GM19467 (cell line): ENCODE measurements around the gene MTNR1B.
A peak's percentile ranks its signal among the peaks of the same experiment; 100 is the strongest.

ENCODE experiments used
- ATAC-seq: cut with Tn5 transposase; IDR thresholded peaks from one replicate; pipeline ENCODE4 v1.9.1; 2021; ENCODE audit warnings: mild to moderate bottlenecking, moderate library complexity; ENCODE audit not compliant: unreplicated experiment

The MTNR1B gene

DNA sequence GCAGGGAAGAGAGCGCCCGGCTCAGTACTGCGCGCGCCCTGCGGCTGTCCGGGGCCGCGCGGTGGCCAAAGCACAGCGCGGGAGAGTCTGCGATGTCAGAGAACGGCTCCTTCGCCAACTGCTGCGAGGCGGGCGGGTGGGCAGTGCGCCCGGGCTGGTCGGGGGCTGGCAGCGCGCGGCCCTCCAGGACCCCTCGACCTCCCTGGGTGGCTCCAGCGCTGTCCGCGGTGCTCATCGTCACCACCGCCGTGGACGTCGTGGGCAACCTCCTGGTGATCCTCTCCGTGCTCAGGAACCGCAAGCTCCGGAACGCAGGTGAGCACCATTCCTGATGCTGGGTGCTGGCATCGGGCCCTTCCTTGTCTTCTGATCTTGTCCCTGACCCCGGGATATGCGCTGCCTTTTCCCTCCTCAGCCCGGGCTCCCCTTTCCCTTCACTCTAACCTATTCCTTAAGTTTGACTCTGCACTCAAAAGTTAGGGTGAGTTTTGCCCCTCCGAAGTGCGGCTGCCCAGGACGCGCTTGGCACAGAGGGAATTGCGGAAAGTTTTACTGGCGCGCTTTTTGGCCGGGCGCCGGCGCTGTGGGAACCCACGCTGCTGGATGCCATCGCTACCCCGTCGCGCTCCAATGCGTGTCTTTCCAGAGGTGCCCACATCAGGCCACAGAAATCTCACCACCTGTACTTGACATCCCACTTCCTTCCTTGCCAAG, at the start of gene MTNR1B:
TSS of gene MTNR1B (plus strand) at position 18 of the 714 bp plus-strand sequence. CDS start at position 93, 75 bp downstream.
- no peak for ATAC-seq

GRCh38 chr11:92920331-92920730, 49.1 kb upstream of the MTNR1B start:
- ATAC-seq = no peak

DNA sequence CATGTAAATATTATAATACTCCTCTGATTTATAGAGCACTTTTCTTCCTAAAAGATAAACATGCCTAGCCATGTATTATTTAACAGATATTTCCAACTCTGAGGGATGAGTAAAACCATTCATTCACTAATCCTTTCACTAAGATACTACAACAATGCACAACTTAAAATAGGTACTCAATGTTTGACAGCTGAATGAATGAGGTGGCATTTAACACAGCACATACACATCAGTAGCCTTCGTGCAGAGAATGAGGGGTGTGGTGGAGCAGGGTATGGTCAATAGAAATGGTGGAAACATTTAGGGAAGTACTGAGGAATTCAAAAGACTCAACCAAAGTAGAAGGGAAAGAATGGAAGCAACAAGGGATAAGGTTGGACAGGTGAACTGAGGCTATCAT, 46.7 kb upstream of the MTNR1B start:
- no peak for ATAC-seq

- ATAC-seq = no peak
These were observed 40.2 kb upstream of the MTNR1B start for GRCh38 chr11:92929246-92929645.

DNA sequence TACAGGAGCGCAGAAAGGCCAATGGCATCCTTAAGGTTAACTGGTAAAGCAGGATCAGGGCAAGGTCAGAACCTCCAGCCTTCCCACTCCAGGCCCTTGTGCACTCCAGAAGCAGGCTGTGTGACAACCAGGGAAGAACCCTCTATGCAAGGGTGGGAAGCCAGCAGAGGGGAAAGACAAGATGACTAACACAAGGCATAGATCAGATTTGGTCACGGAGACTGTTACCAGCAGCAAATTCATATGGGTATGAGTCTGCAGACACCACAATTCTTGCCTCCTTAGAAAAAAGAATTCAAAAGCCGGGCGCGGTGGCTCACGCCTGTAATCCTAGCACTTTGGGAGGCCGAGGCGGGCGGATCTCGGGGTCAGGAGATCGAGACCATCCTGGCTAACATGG, 39.8 kb upstream of the MTNR1B start:
- ATAC-seq = no peak

DNA sequence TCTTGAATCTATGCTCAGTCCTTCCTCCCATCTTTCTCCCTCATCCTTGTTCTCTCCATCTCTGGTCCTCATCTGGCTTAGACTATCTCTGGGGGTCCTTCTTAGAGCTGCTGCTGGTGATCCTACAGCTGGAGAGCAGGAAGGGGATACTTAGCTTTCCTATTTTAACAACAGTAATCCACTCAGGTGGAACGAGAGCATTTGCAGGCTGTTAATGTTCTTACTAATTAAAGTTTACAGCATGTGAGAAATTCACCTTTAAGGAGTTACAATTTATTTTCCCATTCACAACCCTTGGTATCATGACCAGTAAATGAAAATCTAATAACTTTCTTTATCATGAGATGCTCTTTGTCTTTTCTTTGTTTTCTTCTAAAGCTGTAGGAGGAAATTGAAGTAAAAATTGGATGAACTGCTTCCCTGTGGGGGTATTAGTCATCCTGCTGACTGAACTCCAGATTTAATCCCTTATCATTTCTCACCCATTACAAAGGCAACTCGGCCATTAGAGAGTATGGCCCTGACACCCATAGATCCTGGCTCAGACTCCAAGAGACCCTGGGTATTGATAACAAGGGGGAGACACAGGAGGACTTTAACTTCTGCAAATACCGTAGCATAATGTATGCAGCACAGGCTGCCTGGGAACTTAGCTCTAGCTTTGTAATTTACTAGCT, 37.6 kb upstream of the MTNR1B start:
- no peak for ATAC-seq

GRCh38 chr11:92939305-92939704, 30.1 kb upstream of the MTNR1B start:
- ATAC-seq = no peak

DNA sequence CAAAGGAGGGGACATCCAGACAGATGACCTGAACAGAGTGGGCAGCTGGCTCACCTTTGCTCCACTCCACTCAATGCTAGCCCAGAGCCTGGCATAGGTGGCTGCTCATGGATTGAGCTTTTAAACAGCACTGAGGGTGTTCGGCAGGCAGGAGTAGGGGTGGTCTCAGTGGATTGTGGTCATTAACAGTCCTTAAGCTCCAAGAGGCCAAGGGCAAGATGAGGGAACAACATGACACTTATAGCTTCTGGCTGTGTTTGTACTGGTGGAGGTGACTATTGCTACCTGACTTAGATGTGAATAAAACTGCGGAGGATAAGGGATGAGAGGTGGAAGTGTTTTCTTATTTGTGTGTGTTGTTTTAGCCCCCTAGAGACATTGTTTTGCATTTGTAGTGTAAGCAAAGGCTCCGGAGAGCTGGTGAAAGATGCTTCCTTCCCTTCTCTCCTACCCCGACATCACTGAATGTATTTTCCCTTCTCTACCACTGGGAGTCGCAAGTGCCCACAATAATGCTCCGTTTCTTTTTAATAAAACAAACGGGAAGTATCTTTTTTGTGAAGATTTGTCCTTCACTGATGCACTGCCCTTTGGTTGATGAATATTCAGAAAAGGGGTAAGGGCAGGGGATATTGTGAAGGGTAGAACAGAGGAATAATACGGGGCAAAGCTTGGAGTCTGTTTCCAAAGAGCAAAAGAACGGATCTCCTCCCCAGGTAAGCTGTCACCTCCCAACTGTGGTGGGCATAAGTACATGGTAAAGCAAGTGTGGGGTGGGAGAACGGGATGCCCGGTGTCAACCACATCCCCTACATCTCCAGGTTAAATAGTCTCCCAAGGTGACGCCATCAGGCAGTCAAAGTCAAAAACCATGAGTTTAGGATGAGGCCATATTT, 27.5 kb upstream of the MTNR1B start:
- ATAC-seq = peak; percentile 67

DNA sequence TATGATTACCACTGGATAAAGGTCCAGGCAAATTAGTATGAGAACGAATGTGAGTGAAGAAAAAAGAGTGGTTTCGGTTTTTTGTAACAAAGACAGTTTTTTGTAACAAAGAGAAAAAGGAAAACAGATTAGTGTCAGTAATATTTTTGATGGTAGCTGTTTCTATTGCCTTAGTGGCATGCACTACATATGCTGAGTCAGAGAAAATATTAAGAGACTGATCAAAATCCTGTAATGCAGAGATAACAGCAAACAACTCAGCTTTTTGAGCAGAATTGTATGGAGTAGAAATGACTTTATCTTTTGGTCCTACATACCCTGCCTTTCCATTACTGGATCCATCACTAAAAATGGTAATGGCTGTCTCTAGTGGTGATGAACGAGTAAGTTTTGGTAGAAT, 22.7 kb upstream of the MTNR1B start:
- no peak for ATAC-seq

DNA sequence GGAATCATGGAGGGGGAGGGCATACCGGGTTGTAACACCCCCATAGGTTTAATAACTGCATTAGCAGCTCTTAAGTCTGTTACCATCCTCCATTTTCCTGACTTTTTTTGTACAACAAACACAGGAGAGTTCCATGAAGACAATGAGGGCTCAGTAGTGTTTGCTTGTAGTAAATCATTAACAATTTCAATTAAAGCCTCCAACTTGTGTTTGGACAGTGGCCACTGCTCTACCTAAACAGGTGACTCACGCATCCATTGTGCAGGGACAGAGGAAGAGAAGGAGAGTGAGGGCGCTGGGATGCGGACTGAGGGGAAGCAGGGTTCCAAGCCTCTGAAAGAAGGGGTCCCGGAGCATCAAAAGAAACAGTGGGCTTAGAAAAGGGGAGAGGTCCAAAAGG, 21.3 kb upstream of the MTNR1B start:
- ATAC-seq = no peak

DNA sequence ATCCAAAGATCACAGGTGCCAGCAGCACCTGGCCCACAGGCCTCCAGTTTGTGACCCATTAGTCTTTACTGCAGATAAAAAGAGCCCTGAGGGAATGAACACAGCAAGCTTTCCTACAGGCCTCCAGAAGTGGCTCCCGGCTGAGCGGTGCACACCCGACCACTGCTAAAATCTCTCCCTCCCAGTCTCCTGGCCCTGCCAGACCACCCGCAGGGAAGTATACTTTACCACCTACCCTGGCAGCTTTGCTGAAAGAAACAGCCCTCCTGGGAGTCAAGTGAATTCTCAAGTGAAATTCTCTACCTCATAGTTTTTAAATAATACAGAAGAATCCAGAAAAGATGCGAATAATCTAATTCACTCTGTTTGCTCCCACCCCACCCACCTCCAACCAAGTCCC, 15.4 kb upstream of the MTNR1B start:
- ATAC-seq = no peak

- ATAC-seq = no peak
These were observed 13.6 kb upstream of the MTNR1B start for GRCh38 chr11:92955860-92956259.

GRCh38 chr11:92960886-92961285, 8.6 kb upstream of the MTNR1B start:
- ATAC-seq = no peak

DNA sequence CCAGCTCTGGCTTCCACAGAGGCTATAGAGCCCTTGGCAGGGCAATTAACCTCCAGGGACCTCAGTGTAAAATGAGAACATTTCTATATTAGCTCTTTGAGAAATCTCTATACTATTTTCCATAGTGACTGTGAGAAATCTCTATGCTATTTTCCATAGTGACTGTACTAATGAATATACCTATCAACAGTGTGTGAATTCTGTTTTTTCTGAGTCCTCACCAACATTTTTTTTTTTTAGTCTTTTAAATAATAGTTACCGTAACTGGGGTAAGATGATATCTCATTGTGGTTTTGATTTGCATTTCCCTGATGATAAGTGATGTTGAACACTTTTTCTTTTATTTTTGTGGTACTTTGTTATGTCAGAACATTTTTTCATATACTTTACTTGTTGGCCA, 7.0 kb upstream of the MTNR1B start:
- no peak for ATAC-seq

GRCh38 chr11:92964471-92964870, 5.0 kb upstream of the MTNR1B start:
- ATAC-seq = no peak

GRCh38 chr11:92965196-92965595, 4.3 kb upstream of the MTNR1B start:
- no peak for ATAC-seq

- ATAC-seq = no peak
These were observed 2.3 kb upstream of the MTNR1B start for GRCh38 chr11:92967178-92967577.

DNA sequence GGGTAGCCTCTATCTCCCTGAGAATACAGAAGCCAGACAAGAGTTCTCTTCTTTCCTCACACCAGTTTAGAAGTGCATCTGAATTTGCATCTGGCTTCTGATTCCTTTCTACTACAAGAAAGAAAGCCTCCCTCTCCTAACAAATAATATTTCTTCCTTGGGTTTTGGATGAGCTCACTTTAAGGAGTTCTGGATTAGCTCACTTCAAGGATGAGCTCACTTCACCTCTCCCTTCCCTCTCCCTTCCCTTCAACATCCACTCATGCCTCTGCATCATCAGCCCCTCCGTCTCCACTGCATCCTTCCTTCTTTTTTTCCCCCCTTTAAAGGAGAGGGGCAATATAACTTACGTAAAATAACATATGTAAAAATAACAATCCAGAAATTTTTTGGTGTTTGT, 1.6 kb upstream of the MTNR1B start:
- ATAC-seq = no peak

GRCh38 chr11:92969293-92969633, 188 bp upstream of the MTNR1B start:
- ATAC-seq = no peak

DNA sequence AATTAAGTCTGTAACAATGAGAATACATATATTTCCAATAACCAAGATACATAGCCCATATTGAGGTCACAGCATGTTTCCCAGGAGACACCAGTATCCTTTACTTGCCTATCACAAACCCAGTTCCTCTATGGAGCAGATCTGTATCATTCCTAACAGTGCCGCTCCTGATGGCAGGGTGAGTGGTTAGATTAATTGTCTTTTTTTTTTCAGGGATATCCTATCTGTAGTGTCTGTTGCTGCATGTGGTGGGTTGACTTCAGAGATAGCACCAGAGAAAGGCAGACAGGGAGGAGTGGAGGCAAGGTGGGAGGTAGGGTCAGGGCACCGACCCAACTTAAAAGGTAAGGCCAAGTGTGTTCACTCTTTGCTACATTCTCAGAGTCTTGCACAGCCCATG, 2.8 kb downstream of the MTNR1B start:
- ATAC-seq = no peak

DNA sequence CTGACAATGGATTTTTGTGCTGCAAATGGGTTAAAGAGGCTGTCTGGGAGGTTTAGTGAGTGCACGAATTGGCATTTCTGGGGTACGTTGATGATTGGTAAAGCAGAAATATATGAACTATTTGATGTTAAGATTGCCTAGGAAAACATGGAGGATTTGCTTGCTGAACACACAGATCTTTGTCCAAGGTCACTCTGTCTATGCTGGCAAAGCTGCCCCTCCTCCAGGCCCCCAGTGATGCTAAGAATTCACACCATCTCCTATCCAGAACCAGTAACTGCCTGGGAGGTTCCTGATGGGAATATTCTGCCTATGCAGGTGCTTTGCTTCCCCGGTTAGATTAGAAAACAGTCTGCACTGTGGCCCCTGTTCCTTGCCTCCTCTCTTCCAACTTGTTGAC, 5.8 kb downstream of the MTNR1B start:
- ATAC-seq = no peak

DNA sequence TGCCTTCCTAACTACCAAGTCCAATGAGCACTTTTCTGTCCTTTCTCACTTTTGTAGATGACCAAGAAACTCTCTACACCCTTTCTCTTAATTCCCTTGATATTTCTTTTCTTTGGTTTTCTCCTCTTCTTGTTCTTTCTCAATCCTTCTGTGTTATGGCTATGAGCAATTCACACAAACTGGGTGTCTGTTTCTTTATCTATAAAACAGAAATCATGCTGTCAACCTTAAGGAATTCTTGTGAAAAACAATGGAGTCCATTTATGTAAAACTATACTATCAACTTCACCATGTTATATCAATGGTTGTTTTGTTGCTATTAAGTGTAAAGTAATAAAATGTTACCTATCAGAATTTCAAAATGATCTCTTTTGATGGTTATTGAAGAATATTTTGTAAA, 7.2 kb downstream of the MTNR1B start:
- no peak for ATAC-seq
